Measurements from ENCODE around the gene GLYAT.

- TF ChIP-seq CTCF (IDR thresholded peaks at IDR 0.05): no peak
- no peak for TF ChIP-seq EZH2phosphoT487 (IDR thresholded peaks at IDR 0.05)
- no peak for TF ChIP-seq EZH2 (IDR thresholded peaks at IDR 0.05)
Observed at GRCh38 chr11:58768137-58768536, 36.4 kb upstream of the GLYAT start.

Data from neural progenitor cell (in vitro differentiated cells).